Neural progenitor cell (in vitro differentiated cells): Measurements from ENCODE around the gene GHRH.

Source experiments
- CTCF ChIP-seq: fragments of 200-600 bp; sonication (generic); IDR thresholded peaks from 2 replicates; pipeline ENCODE4 v1.5.1; 2017; ENCODE audit warnings: antibody characterized with exemption, mild to moderate bottlenecking
- EZH2 ChIP-seq: fragments of 200-600 bp; sonication (generic); IDR thresholded peaks from 2 replicates; pipeline ENCODE4 v1.6.1; 2017; ENCODE audit warnings: antibody characterized with exemption, mild to moderate bottlenecking, moderate library complexity

GRCh38 chr20:37209661-37210314, 51.8 kb downstream of the GHRH start:
- no peak for TF ChIP-seq CTCF
- no peak for TF ChIP-seq EZH2
